Hematopoietic multipotent progenitor cell treated with erythropoietin and hydrocortisone succinate and interleukin-3 and kit ligand, for 15 days (in vitro differentiated cells): ENCODE results near the gene C3orf18.

Experiments used
- DNase-seq: peaks from one replicate; pipeline ENCODE4 v3.0.0-alpha.2; 2015; ENCODE audit warnings: low spot score

Gene C3orf18

GRCh38 chr3:50551054-50551659, 16.4 kb downstream of the C3orf18 start:
- no peak for DNase-seq

- peak; percentile 71 for DNase-seq
These were observed 17.3 kb downstream of the C3orf18 start for GRCh38 chr3:50550079-50550736.

GRCh38 chr3:50549226-50549625, 18.3 kb downstream of the C3orf18 start:
- DNase-seq, result no peak

- no peak for DNase-seq
These were observed 21.8 kb downstream of the C3orf18 start for GRCh38 chr3:50545781-50546180.

GRCh38 chr3:50542177-50543034, 25.1 kb downstream of the C3orf18 start:
- peak; percentile 79 for DNase-seq

GRCh38 chr3:50539356-50540286, 27.9 kb downstream of the C3orf18 start:
- DNase-seq, result peak; percentile 92

GRCh38 chr3:50537421-50538129, 30.0 kb downstream of the C3orf18 start:
- DNase-seq, result peak; percentile 13

- DNase-seq, result peak; percentile 18
These were observed 30.9 kb downstream of the C3orf18 start for GRCh38 chr3:50536471-50537180.

- no peak for DNase-seq
These were observed 32.7 kb downstream of the C3orf18 start for GRCh38 chr3:50534681-50535330.

- DNase-seq, result no peak
These were observed 33.6 kb downstream of the C3orf18 start for GRCh38 chr3:50533807-50534461.

- no peak for DNase-seq
These were observed 34.2 kb downstream of the C3orf18 start for GRCh38 chr3:50533316-50533715.

- no peak for DNase-seq
These were observed 35.4 kb downstream of the C3orf18 start for GRCh38 chr3:50532062-50532705.

GRCh38 chr3:50531201-50531600, 36.3 kb downstream of the C3orf18 start:
- DNase-seq, result no peak

GRCh38 chr3:50530001-50530970, 37.3 kb downstream of the C3orf18 start:
- DNase-seq, result no peak

- peak; percentile 65 for DNase-seq
These were observed 41.6 kb downstream of the C3orf18 start for GRCh38 chr3:50525987-50526386.

GRCh38 chr3:50525191-50525910, 42.2 kb downstream of the C3orf18 start:
- no peak for DNase-seq

- no peak for DNase-seq
These were observed 42.8 kb downstream of the C3orf18 start for GRCh38 chr3:50524746-50525145.
